PFSK-1 (cell line): ENCODE data around the gene CDKN2AIPNL.

Source experiments
- FOXP2 ChIP-seq: optimal IDR thresholded peaks from 2 replicates; pipeline ENCODE3; 2011; ENCODE audit warnings: borderline replicate concordance, control low read depth, inconsistent platforms; ENCODE audit not compliant: insufficient read depth; ENCODE audit errors: extremely low read length, extremely low read depth
- POLR2AphosphoS5 ChIP-seq: IDR thresholded peaks from 2 replicates; pipeline ENCODE4 v1.6.1; 2012; ENCODE audit warnings: low read depth, mild to moderate bottlenecking, control low read depth, low read length, moderate library complexity
- SIN3A ChIP-seq: IDR thresholded peaks from 2 replicates; pipeline ENCODE4 v1.6.1; 2012; ENCODE audit warnings: mild to moderate bottlenecking, low read length, moderate library complexity, borderline replicate concordance; ENCODE audit not compliant: insufficient read depth
- TAF1 ChIP-seq: IDR thresholded peaks from 2 replicates; pipeline ENCODE4 v1.6.1; 2012; ENCODE audit warnings: low read length, control low read depth, borderline replicate concordance; ENCODE audit not compliant: insufficient read depth
- TF ChIP-seq, protein P1 (sequence below), 2 experiments: IDR thresholded peaks; 2 replicates each; pipeline versions ENCODE4 v1.6.1 to v1.8.0; 2011 to 2012; ENCODE audit warnings: low read depth in 2 of 2, low read length in 2 of 2, control low read depth in 1 of 2, inconsistent platforms in 1 of 2, mild to moderate bottlenecking in 1 of 2, moderate library complexity in 1 of 2; ENCODE audit not compliant: insufficient read depth in 1 of 2

CDKN2AIPNL gene

DNA sequence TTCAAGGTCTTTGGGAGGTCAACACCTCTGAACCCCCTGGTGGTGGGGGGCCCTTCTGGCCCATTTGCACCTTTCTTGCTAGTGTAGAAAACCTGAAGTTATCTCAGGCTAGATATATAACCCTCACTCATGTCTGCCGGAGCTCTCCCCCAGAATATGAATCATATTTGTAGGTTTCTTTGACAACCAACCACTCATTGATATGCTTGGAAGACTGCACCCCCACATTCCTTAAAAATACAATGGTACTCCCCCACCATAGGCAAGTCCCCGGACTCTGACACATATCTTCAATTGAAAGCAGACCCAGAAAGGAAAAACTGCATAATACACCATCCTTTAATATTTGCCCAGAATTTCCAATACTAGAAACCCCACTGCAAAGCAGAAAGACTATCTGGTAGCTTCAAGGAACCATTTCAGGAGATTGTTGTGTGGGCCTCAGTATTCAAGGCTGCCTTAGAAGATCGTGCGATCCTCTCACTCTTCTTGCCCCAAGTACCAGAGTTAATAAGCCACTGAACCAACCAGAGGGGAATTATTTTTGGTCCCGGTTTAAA is 41.3 kb downstream of the CDKN2AIPNL start:
- TF ChIP-seq POLR2AphosphoS5 (no peak), TAF1 (no peak), SIN3A (no peak), FOXP2 (no peak)
- TF ChIP-seq, protein P1, sequence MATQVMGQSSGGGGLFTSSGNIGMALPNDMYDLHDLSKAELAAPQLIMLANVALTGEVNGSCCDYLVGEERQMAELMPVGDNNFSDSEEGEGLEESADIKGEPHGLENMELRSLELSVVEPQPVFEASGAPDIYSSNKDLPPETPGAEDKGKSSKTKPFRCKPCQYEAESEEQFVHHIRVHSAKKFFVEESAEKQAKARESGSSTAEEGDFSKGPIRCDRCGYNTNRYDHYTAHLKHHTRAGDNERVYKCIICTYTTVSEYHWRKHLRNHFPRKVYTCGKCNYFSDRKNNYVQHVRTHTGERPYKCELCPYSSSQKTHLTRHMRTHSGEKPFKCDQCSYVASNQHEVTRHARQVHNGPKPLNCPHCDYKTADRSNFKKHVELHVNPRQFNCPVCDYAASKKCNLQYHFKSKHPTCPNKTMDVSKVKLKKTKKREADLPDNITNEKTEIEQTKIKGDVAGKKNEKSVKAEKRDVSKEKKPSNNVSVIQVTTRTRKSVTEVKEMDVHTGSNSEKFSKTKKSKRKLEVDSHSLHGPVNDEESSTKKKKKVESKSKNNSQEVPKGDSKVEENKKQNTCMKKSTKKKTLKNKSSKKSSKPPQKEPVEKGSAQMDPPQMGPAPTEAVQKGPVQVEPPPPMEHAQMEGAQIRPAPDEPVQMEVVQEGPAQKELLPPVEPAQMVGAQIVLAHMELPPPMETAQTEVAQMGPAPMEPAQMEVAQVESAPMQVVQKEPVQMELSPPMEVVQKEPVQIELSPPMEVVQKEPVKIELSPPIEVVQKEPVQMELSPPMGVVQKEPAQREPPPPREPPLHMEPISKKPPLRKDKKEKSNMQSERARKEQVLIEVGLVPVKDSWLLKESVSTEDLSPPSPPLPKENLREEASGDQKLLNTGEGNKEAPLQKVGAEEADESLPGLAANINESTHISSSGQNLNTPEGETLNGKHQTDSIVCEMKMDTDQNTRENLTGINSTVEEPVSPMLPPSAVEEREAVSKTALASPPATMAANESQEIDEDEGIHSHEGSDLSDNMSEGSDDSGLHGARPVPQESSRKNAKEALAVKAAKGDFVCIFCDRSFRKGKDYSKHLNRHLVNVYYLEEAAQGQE (IDR thresholded peaks at IDR 0.05; ENCODE audit: insufficient read depth in 1 of 2, low read depth in 2 of 2, low read length in 2 of 2), result no peak

DNA sequence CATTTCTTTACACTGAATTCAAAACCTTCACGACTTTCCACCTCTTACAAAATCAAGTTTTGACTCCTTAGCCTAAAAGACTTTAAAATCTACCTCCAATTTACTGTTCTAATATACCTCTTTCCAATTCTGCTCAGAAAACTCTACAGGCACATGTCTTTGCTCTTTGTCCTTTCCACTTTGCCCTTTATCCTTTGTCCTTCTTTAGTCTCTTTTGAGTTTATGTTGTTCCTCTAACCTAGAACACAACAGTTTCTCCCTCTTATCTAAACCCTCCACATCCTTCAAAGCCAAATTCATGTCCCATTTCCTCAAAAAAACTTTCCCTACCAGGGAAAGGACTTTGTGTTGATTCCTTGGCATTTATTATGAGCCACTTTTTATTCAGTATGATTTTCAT is 46.1 kb downstream of the CDKN2AIPNL start:
- no peak for TF ChIP-seq POLR2AphosphoS5
- TF ChIP-seq FOXP2, result no peak
- TF ChIP-seq SIN3A, result no peak
- TF ChIP-seq, protein P1 (IDR thresholded peaks at IDR 0.05; ENCODE audit: insufficient read depth in 1 of 2, low read depth in 2 of 2, low read length in 2 of 2), result no peak
- TF ChIP-seq TAF1, result no peak

DNA sequence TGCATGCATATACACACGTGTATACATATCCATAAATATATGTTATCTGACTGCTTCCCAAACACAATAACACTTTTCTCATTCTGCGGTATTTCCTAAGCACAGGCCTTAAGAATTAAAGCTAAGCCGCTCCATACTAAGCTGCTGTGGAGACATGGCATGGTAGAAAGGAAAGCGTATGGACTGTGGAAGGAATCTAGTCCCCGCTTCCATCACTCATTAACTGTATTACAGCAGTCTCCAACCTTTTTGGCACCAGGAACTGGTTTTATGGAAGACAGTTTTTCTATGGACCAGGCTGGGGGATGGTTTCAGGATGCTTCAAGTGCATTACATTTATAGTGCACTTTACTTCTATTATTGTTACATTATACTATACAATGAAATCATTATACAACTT is 56.0 kb downstream of the CDKN2AIPNL start:
- TF ChIP-seq POLR2AphosphoS5 (no peak), FOXP2 (no peak), SIN3A (no peak), TAF1 (no peak)
- TF ChIP-seq, protein P1 (IDR thresholded peaks at IDR 0.05; ENCODE audit: insufficient read depth in 1 of 2, low read depth in 2 of 2, low read length in 2 of 2), result no peak
